GM19025 (cell line): Measurements from ENCODE around the gene WDR33.
"Not testable (repeated sequence)": the region's sequence is repeated elsewhere in the genome, so short reads cannot be mapped to it uniquely, and the experiment has no call there.

Experiments
- ATAC-seq: cut with Tn5 transposase; IDR thresholded peaks from one replicate; pipeline ENCODE4 v1.9.1; 2021; ENCODE audit warnings: mild to moderate bottlenecking, low read depth, moderate library complexity; ENCODE audit not compliant: unreplicated experiment

Gene WDR33

DNA sequence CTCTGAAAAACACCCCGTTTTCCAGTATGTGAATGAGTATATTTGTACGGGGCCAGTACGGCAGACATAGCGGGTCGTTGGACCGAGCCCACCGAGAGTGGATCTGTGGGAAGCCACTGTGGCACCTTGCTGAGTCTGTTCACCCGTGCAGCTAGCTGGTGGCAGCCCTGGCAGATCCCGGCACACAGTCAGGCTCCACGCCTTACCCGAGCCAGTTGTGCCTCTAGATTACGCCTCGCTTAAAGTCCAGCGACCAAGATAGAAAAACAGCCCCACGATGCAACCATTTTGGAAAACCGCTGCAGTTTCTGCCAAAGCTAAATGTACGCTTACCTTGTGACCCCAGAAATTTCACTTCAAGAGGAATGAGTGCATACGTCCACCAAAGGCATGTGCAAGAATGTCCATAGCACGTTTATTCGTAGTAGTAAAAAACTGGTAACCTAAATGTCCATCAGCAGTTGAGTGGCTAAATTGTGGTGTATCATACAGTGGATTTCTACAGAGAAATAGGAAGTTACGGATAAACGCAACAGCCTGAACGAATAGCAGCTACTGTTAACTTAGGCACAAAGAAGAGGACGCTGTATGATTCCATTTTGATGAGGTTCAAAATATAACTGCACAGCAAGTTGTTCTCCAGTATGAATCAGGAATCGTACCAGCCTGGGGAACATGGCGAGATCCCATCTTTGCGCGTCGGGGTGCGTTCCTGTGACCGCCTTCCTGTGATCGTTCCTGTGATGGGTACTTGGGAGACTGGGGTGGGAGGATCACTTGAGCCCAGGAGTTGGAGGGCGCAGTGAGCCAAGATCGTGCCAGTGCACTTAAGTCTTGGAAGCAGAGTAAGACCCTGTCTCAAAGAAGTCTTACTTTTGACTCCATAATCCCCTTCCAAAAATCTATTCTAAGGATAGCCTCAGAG lies 688 bp upstream of the WDR33 start:
- no peak for ATAC-seq

DNA sequence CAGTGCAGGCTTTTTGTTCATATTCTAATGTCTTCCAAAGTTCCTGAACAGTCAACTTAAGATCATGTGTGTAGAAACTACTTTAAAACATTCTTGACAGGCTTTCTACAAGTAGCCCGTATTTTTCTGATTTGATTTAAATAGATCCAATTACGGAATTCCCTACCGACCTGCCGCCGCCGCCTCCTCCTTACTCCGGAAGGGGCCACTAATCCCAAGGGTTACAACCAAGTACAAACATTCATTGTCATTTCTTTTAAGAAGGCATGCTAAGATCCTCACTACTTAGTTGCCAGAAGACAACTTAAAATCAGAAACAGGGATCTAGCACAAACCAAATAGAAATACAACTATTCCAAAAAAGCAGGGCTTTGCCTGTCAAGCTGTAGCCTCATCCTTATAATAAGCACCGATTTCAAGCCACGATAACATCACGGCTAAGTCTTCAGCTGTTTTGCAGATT lies 784 bp downstream of the WDR33 start:
- no peak for ATAC-seq

DNA sequence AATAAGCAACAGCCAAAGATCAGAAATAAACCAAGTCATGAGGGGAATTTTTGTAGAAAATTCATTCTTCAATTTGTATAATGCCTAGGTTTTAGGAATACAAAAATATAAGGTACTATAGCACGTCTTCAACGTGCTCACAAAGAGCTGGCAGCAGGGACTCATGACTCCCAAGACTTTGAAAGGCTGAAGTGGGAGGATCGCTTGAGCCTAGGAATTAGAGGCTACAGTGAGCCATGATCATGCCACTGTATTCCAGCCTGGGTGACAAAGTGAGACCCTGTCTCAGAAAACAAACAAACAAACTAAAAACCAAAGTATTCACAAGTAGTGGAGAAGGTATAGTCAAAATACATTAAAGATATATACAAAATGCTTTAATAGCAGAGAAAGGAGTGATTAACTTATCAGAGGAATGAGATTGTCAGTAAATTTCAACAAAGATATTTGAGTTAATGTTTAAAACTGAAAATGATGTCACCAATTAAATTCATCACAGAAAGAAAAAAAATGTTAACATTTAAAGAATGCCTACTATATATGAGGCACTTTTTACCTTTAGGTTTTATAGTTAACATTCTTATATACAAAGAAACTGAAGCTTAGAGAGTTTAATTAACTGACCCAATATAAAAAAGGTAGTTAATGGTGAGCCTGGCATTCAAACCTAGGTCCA lies 3.2 kb downstream of the WDR33 start:
- ATAC-seq: no peak

DNA sequence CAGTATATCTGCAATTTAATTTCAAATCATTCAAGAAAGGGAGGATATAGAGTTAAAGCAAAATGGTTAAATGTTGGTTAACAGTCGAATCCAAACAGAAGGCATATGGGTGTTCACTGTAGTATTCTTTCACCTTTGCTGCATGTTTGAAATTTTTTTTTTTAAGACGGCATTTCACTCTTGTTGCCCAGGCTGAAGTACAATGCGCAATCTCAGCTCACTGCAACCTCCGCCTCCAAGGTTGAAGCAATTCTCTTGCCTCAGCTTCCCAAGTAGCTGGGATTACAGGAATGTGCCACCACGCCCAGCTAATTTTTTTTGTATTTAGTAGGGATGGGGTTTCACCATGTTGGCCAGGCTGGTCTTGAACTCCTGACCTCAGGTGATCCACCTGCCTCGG lies 4.1 kb downstream of the WDR33 start:
- ATAC-seq: not testable (repeated sequence)

DNA sequence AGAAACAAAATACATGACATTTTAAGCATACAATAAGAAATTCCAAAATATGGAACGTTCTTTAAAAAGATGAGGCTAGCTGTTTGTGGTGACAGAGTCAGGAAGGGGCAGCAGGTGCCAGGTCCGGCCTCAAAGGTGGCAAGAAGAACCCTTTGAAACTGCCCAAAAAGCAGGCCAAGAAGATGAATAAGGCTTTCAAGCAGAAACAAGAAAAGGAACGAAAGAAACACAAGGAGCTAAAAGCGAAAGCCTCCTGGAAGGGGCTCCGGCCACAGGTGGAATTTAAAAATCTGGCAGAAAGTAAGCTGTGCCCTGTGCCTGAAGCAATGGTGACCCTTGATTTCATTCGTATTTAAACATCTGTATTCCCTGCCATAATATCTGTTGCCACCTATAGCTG lies 5.5 kb downstream of the WDR33 start:
- no peak for ATAC-seq

DNA sequence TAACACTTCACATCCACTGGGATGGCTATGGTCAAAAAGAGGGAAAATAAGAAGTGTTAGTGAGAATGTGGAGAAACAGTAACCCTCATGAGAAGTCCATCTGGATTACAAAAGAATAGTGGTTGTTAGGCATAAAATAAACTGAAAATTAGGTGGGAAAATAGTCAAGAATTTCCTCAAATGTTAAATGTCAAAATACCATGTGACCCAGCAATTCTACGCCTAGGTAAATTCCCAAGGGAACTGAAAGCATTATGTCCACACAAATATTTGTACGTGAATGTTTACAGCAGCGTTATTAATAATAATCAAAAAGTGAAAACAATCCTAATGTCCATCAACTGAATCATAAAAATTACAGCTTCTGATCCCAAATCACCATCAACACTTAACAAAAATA lies 11.0 kb downstream of the WDR33 start:
- ATAC-seq: no peak

DNA sequence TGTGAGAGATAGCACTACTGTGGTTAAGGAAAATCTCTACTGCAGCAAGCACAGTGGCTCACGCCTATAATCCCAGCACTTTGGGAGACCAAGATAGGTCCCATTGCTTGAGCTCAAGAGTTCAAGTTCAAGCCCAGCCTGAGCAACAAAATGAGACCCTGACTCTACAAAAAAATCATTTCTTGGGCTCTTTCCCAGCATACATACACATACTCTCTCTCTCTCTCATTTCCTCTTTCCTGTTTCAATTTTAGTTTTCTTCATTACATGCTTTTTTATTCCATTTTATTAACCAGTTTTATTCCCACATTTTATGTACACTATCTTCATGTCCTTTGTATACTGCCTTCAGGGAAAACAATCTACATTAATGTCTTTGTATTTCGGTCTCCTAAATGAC lies 14.6 kb downstream of the WDR33 start:
- no peak for ATAC-seq

DNA sequence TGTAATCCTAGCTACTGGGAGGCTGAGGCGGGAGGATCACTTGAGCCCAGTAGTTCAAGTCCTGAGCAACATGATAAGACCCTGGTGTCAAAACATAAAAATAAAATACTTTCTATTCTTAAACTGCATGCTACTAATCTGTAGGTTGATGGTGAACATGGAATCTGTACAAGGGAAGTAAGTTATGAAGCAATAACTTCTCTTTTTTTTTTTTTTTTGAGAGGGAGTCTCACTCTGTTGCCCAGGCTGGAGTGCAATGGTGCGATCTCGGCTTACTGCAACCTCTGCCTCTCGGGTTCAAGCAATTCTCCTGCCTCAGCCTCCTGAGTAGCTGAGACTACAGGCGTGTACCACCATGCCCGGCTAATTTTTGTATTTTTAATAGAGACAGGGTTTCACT lies 16.1 kb downstream of the WDR33 start:
- not testable (repeated sequence) for ATAC-seq

DNA sequence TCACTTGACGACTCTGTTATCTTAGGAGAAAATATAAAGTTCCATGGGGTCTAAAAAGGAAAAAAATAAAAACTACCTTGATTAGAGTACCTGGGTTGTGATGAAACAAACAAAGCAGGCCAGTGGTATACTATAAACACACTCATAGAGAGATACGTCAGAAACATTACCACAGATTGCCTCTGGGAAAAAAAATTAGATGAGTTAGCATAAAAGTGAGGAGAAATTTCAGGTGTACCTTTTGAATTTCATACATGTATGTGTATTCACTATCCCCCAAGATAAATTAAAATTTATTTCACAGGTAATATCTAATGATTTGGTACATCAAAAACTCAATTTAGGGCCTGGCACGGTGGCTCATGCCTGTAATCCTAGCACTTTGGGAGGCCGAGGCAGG lies 18.2 kb downstream of the WDR33 start:
- no peak for ATAC-seq

DNA sequence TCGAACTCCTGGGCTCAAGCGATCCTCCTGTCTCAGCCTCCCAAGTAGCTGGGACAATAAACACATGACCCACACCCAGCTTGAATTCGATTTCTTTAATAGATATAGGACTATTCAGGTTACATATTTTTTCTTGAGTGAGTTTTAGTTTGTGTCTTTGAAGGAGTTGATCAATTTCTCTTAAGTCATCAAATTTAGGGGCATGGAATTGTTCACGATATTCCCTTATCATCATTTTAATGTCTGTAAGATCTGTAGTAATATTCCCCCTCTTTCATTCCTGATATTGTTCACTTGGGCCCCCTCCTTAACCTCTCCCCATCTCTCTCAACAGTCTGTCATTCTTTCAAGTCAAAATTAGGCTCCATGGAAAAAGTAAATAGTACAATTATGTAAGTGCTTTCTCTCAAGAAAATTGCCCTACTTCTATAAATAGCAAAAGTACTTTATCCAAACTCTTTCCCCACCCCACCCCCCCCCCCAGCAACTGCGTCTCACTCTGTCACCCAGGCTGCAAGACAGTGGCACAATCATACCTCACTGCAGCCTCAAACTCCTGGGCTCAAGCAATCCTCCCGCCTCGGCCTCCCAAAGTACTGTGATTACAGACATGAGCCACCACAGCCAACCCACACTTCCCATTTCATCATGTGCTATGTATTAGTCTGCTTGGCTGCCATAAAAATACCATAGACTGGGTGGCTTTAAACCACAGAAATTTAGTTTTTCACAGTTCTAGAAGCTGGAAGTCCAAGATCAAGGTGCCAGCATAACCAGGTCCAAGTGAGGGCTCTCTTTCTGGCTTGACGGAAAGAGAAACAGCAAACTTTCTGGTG lies 20.1 kb downstream of the WDR33 start:
- no peak for ATAC-seq

DNA sequence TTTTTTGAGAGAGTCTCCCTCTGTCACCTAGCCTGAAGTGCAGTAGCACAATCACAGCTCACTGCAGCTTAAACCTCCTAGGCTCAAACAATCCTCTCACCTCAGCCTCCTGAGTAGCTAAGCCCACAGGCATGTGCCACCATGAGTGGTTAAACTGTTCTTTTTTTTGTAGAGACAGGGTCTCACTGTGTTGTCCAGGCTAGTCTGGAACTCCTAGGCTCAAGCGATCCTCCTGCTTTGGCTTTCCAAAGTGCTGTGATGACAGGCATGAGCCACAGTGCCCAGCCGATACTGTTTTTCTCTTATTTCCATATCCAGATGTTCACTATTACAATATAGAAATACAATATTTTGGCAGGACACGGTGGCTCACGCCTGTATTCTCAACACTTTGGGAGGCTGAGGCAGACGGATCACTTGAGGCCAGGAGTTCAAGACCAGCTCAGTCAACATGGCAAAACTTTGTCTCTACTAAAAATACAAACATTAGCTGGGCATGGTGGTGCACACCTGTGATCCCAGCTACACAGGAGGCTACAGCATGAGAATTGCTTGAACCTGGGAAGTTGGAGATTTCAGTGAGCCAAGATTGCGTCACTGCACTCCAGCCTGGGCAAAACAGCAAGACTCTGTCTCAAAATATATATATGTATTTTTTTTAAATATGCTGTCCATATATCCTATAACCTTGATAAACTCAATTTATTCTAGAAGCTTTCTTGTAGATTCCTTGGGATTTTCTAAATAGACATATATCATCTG lies 24.7 kb downstream of the WDR33 start:
- no peak for ATAC-seq

DNA sequence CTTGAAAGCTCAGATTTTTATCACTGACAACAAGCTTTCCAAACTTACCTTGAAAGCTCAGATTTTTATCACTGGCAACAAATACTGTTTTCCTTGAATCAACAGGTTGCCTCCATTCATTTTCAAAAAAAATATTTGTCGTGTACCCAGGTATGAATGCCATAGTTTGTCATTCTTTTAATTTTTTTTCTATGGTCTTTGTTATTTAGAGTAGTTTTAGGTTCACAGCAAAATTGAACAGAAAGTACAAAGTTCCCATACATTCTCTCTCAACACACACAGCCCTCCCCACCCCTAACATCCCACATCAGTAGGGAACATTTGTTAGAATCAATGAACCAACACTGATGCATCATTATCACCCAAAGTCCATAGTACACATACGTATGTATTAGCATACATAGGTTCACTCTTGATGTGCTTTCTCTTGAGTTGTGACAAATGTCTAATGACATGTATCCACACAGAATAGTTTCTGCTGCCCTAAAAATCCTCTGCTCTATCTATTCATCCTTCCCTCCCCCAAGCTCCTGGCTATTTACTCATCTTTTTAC lies 25.9 kb downstream of the WDR33 start:
- ATAC-seq: no peak

DNA sequence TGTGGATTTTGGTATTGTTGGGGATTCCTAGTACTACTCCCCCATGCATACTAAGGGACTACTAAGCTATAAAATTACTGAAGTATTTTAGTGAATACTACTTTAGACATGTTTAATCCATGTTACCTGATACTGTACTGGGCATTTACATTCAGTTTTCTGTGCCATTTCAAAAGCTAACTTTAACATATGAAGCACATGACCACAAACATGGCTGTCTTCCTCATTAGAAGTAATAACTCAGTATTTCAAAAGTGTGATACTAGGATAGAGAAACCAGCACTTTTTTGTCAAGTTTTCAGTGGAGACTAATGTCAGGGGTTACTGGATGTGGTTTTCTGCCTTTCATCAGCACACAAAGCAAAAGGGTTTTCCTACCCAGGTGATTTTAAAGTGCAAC lies 27.9 kb downstream of the WDR33 start:
- no peak for ATAC-seq

DNA sequence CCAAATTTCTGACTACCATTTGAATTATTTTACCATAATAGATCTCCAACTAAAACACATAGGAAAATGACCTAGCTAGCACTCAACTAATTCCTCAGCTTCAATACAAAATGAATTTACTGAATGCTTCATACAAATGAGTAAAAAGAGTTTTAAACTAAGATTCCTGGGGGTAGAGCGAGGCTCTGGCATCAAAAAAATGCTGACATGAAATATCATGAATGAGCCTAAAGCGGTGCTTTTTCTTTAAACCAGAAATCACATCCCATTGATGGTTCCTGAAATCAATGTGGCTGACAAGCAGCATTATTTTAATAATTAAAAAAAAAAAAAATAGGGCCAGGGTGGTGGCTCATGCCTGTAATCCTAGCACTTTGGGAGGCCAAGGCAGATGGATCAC lies 32.1 kb downstream of the WDR33 start:
- ATAC-seq: no peak

DNA sequence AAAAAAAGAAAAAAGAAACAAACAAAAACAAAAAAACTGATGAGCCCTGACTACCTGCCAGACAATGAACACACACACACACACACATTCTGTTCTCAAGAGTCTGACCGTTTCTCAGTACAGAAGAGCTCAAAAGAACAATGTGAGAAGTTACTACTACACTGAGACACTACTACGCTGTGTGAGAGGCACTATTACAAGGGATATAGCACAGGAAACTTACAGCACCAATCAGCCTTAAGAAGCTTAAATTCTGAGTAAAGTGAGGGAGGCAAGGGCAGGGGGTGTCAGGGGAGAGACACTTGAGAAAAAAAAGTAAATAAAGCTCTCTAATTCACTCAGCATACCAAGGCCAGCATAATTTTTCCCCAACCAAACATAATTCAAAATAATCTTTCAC lies 32.5 kb downstream of the WDR33 start:
- ATAC-seq: no peak

DNA sequence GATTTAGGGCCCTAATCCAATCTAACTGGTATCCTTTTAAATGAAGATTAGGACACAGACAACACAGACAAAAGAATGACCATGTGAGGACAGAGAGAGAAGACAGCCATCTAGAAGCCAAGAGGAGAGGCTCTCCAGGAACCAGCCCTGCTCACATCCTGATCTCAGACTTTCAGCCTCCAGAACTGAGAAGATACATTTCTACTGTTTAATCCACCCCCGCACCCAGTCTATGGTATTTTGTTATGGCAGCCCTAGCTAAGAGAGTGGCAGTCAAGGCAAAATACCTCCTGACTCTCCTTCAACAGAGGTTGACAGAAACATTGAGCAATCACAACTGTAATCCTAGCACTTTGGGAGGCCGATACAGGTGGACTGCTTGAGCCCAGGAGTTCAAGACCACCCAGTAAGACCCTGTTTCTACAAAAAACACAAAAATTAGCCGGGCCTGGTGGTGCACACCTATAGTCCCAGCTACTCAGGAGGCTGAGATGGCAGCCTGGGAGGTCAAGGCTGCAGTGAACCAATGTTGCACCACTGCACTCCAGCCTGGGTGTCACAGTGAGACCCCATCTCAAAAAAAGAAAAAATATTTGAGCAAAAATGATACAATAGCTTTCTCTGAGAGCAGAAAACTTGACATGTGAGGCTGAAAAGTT lies 34.7 kb downstream of the WDR33 start:
- no peak for ATAC-seq

DNA sequence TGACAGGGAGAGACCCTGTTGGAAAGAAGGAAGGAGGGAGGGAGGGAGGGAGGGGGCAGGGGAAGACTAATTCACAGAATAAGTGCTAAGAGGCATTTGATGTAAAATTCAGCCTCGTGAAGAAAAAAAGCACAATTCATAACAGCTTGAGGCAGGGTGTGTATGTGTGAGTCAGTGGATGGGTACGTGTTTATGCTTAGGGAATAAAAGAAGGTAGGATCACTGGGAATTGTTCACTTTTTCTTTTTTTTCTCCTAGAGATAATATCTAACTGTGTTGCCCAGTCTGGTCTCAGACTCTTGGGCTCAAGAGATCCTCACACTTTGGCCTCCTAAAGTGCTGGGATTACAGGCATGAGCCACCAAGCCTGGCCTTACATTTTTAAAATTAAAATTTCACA lies 39.2 kb downstream of the WDR33 start:
- no peak for ATAC-seq

DNA sequence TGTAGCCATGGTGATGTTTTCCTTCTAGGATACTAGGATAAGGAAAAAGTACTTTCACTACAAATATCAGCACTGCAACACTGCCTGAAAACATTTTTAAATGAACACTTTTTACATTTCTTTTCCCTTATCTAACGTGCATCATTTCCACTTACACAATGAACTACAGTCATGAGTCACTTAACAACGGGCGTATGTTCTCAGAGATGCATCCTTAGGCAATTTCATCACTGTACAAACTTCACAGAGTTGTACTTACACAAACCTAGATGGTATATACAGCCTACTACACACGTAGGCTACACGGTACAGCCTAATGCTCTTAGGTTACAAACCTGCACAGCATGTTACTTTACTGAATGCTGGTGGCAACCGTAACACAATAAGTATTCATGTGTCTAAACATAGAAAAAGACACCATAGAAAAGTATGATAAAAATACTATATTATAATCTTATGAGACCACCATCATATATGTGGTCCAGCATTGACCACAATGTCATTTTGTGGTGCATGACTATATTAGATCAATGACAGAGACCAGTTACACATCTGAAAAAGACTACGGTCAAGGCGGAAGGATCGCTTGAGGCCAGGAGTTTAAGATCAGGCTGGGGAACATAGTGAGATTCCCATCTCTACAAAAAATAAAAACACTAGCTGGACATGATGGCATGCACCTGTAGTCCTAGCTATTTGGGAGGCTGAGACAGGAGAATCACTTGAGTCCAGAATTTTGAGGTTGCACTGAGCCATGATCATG lies 39.8 kb downstream of the WDR33 start:
- no peak for ATAC-seq

DNA sequence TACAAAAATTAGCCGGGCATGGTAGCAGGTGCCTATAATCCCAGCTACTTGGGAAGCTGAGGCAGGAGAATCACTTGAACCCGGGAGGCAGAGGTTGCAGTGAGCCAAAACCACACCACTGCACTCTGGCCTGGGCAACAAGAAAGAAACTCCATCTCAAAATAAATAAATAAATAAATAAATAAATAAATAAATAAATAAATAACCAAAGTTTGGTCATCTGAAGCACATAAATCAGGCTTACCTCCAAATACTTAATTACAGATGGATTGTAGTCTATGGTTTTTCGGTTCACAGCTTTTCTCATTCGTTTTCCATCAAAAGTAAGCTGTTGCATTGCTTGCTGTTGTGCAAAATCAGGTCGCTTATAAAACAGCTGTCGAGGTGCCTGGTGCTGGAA lies 40.4 kb downstream of the WDR33 start:
- not testable (repeated sequence) for ATAC-seq
